Mesothelial cell of epicardium (in vitro differentiated cells): ENCODE data around the gene FLOT1. TPM values are rescaled to one million over a fixed set of nuclear protein-coding genes. Genes with fewer than 3 reads are reported as not detected.

ENCODE experiments used
- DNase-seq, 2 experiments: peaks; one replicate each; pipeline ENCODE4 v3.0.0; 2021; ENCODE audit warnings: low spot score in 2 of 2; ENCODE audit not compliant: unreplicated experiment in 2 of 2
- H3K27ac Mint-ChIP-seq: 2 replicates; pipeline ENCODE4 v1.8.0; 2021; ENCODE audit warnings: mixed read lengths
- H3K27me3 Mint-ChIP-seq: 2 replicates; pipeline ENCODE4 v1.8.0; 2021; ENCODE audit warnings: low read depth, mixed read lengths
- H3K36me3 Mint-ChIP-seq: 2 replicates; pipeline ENCODE4 v1.8.0; 2021; ENCODE audit warnings: mixed read lengths
- H3K4me1 Mint-ChIP-seq: 2 replicates; pipeline ENCODE4 v1.8.0; 2021; ENCODE audit warnings: mixed read lengths
- H3K4me3 Mint-ChIP-seq: 2 replicates; pipeline ENCODE4 v1.8.0; 2021; ENCODE audit warnings: mild to moderate bottlenecking, moderate library complexity, mixed read lengths
- H3K9me3 Mint-ChIP-seq: 2 replicates; pipeline ENCODE4 v1.8.0; 2021; ENCODE audit warnings: mixed read lengths
- CTCF ChIP-seq: fragments of 200-600 bp; sonication (generic); IDR thresholded peaks from one replicate; pipeline ENCODE4 v1.5.0; 2021; ENCODE audit warnings: antibody characterized with exemption; ENCODE audit not compliant: unreplicated experiment
- total RNA-seq: library from RNA; stranded (reverse); gene quantifications from 3 replicates; pipeline ENCODE4 v1.2.1, GENCODE V29; 2021

Gene FLOT1
- total RNA-seq, 1 donor from 2014 or later, result 101 TPM

DNA sequence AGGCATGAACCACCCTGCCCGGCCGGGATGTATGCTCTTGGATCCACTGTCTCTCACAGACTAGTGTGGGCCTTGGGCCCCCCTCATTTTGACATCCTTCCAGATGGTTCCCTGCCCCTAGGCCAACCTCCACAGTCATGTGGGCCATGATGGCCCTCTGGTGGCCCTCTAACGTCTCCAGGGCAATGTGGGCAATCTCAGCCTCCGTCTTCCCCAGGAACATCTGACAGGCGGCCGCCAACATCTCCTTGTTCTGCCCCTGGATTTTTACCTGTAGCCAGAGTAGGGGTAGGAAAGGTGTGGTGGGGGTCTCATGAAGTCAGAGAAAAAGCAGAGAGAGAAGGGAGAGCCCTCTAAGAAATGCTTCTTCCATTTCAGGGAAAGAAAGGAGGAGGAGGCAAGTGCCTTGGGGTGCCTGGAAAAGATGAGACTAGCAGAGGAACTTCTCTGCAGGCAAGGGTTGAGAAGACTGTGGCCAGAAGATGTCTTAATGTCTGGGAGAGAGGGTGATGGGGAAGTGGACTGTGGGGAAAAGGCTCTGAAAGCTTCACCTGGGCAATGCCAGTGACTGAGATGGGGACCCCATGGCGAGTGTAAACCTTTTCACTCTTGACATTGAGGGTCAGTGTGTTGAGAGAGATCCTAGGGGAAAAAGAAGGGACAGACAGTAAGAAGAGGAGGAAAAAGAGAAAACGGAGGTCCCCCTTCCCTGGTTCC lies 1.3 kb downstream of the FLOT1 start:
- Mint-ChIP-seq H3K27ac (peak overlapping the region; percentile 95), H3K4me3 (peak overlapping the region; percentile 97), H3K4me1 (peaks cover 40% of the 10 kb centered on the region), H3K36me3 (peaks cover 29% of the 10 kb centered on the region), H3K27me3 (no peaks in the 10 kb centered on the region), H3K9me3 (no peaks in the 10 kb centered on the region)
- TF ChIP-seq CTCF, result no peak
- no peak for DNase-seq

- peak overlapping the region; percentile 97 for H3K4me3 Mint-ChIP-seq
- peak overlapping the region; percentile 95 for H3K27ac Mint-ChIP-seq
- peaks cover 34% of the 10 kb centered on the region for H3K36me3 Mint-ChIP-seq
- H3K4me1 Mint-ChIP-seq, result peaks cover 40% of the 10 kb centered on the region
- no peak for DNase-seq
- no peaks in the 10 kb centered on the region for H3K27me3 Mint-ChIP-seq
- no peak for TF ChIP-seq CTCF
- no peaks in the 10 kb centered on the region for H3K9me3 Mint-ChIP-seq
Observed at GRCh38 chr6:30740540-30740870, 2.0 kb downstream of the FLOT1 start.

- no peak overlapping the region for H3K4me3 Mint-ChIP-seq
- no peaks in the 10 kb centered on the region for H3K9me3 Mint-ChIP-seq
- no peak for TF ChIP-seq CTCF
- no peaks in the 10 kb centered on the region for H3K27me3 Mint-ChIP-seq
- H3K4me1 Mint-ChIP-seq, result peaks cover 31% of the 10 kb centered on the region
- DNase-seq, result no peak
- peaks cover 39% of the 10 kb centered on the region for H3K36me3 Mint-ChIP-seq
- no peak overlapping the region for H3K27ac Mint-ChIP-seq
Observed at GRCh38 chr6:30738532-30738931, 4.0 kb downstream of the FLOT1 start.

DNA sequence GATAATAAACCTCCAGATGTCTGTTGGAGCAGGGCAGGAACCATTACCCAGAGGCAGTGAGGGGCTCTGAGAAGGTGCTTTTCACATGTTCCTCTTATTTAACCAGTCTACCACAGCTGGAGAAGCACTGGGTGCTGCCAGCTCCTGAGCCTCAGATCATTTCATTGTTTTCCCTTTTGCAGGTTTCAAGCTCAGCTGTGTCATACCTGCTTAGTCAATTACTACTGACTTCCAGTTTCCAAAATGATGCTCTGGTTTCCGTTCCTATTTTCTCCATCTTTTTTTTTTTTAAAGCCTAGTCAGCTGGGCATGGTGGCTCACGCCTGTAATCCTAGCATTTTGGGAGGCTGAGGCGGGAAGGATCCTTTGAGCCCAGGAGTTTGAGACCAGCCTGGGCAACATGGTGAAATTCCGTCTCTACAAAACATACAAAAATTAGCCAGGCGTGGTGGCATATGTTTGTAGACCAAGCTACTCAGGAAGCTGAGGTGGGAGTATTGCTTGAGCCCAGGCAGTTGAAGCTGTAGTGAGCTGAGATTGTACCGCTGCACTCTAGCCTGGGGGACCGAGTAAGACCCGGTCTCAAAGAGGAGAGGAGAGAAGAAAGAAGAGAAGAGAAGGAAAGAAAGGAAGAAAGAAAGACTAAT lies 6.7 kb downstream of the FLOT1 start:
- H3K4me3 Mint-ChIP-seq, result no peak overlapping the region
- no peaks in the 10 kb centered on the region for H3K27me3 Mint-ChIP-seq
- H3K36me3 Mint-ChIP-seq, result peaks cover 46% of the 10 kb centered on the region
- H3K27ac Mint-ChIP-seq, result peak overlapping the region; percentile 19
- TF ChIP-seq CTCF, result no peak
- no peak for DNase-seq
- H3K9me3 Mint-ChIP-seq, result no peaks in the 10 kb centered on the region
- peaks cover 19% of the 10 kb centered on the region for H3K4me1 Mint-ChIP-seq

DNA sequence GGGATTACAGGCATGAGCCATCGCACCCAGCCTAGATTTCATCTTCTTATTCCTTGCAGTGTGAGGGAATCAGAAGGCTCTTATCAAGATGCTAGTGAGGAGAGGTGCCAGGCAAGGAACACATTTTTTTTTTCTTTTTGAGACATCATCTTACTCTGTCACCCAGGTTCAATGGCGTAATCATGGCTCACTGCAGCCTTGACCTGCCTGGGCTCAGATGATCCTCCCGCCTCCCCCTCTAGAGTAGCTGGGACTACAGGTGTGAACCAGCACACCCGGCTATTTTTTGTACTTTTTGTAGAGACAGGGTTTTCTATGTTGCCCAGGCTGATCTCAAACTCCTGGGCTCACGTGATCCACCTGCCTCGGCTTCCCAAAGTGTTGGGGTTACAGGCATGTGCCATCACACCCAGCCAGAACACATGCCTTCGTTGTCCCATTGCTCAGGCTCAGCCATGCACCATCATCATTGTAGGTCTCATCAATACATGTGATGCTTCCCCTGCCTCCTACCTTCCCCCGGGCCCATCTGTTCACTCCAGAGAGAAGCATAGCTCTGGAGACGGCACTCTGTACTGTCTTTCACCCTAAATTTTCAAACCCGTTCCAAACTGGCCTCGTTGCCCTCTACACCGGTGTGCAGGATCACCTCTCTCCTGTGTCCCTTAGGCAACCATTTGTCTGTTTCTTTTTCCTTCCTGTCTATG lies 10.1 kb downstream of the FLOT1 start:
- no peak overlapping the region for H3K4me3 Mint-ChIP-seq

More for the DNA sequence above, 10.1 kb downstream of the FLOT1 start:
- Mint-ChIP-seq H3K27ac (peak overlapping the region; percentile 21), H3K4me1 (peaks cover 7% of the 10 kb centered on the region), H3K36me3 (peaks cover 35% of the 10 kb centered on the region), H3K27me3 (no peaks in the 10 kb centered on the region), H3K9me3 (no peaks in the 10 kb centered on the region)
- no peak for DNase-seq
- no peak for TF ChIP-seq CTCF
